GM23248 (cell line): ENCODE results near the gene PAK2.

Experiments used
- EZH2 ChIP-seq: fragments of 200-600 bp; sonication (generic); IDR thresholded peaks from 2 replicates; pipeline ENCODE4 v1.6.1; 2018; ENCODE audit warnings: antibody characterized with exemption, mild to moderate bottlenecking; ENCODE audit not compliant: insufficient read depth, poor library complexity, severe bottlenecking
- EZH2phosphoT487 ChIP-seq: fragments of 200-600 bp; sonication (generic); IDR thresholded peaks from 2 replicates; pipeline ENCODE4 v1.6.1; 2018; ENCODE audit warnings: antibody characterized with exemption, moderate library complexity, mild to moderate bottlenecking, low read depth; ENCODE audit not compliant: insufficient read depth

- no peak for TF ChIP-seq EZH2
- no peak for TF ChIP-seq EZH2phosphoT487
These were observed 1.7 kb downstream of the PAK2 start for GRCh38 chr3:196741249-196741889.
